Astrocyte of the cerebellum (primary cell): ENCODE data around the gene CNNM2.
"Not testable (repeated sequence)": the region's sequence is repeated elsewhere in the genome, so short reads cannot be mapped to it uniquely, and the experiment has no call there.

Source experiments
- DNase-seq: peaks from one replicate; pipeline ENCODE4 v3.0.0-alpha.2; 2011; ENCODE audit warnings: low read depth
- H3K4me3 ChIP-seq: 2 replicates; pipeline ENCODE4 v1.5.1; 2011; ENCODE audit warnings: mild to moderate bottlenecking, low read depth, low read length, moderate library complexity
- in situ Hi-C: cut with HindIII; loops from 2 replicates; pipeline ENCODE4 v1.10.0; 2017; ENCODE audit warnings: low sequenced_read_pairs
- TF ChIP-seq, protein P1 (sequence below): IDR thresholded peaks from 2 replicates; pipeline ENCODE4 v1.5.1; 2012; ENCODE audit warnings: low read length, low read depth, moderate library complexity, mild to moderate bottlenecking; ENCODE audit errors: missing control alignments

The CNNM2 gene

DNA sequence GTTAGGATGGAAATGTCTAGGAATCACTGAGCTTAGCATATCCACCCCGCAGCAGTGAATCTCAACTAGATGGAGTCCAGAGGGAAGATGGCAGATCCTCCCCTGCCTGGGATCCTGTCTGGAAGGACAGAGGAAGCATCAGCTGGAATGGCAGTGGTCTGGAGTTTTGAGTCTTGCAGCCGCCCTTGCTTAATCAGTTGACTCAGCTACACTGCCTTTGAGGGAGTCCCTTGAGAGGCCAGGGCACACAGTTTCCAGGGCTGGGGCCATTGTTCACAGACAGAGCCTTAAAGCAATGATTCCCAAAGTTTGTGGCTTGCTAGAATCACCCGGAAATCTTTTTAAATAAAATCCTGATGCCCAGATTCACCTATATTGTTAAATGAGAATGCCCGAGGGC lies 146.9 kb downstream of the CNNM2 start:
- TF ChIP-seq, protein P1, sequence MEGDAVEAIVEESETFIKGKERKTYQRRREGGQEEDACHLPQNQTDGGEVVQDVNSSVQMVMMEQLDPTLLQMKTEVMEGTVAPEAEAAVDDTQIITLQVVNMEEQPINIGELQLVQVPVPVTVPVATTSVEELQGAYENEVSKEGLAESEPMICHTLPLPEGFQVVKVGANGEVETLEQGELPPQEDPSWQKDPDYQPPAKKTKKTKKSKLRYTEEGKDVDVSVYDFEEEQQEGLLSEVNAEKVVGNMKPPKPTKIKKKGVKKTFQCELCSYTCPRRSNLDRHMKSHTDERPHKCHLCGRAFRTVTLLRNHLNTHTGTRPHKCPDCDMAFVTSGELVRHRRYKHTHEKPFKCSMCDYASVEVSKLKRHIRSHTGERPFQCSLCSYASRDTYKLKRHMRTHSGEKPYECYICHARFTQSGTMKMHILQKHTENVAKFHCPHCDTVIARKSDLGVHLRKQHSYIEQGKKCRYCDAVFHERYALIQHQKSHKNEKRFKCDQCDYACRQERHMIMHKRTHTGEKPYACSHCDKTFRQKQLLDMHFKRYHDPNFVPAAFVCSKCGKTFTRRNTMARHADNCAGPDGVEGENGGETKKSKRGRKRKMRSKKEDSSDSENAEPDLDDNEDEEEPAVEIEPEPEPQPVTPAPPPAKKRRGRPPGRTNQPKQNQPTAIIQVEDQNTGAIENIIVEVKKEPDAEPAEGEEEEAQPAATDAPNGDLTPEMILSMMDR, result no peak
- in situ Hi-C loops, result loop anchor here (25.0 kb wide), 1 partner anchor 153 kb away; the partner anchor contains the start of gene CNNM2
- no peak overlapping the region for H3K4me3 ChIP-seq
- DNase-seq, result no peak

DNA sequence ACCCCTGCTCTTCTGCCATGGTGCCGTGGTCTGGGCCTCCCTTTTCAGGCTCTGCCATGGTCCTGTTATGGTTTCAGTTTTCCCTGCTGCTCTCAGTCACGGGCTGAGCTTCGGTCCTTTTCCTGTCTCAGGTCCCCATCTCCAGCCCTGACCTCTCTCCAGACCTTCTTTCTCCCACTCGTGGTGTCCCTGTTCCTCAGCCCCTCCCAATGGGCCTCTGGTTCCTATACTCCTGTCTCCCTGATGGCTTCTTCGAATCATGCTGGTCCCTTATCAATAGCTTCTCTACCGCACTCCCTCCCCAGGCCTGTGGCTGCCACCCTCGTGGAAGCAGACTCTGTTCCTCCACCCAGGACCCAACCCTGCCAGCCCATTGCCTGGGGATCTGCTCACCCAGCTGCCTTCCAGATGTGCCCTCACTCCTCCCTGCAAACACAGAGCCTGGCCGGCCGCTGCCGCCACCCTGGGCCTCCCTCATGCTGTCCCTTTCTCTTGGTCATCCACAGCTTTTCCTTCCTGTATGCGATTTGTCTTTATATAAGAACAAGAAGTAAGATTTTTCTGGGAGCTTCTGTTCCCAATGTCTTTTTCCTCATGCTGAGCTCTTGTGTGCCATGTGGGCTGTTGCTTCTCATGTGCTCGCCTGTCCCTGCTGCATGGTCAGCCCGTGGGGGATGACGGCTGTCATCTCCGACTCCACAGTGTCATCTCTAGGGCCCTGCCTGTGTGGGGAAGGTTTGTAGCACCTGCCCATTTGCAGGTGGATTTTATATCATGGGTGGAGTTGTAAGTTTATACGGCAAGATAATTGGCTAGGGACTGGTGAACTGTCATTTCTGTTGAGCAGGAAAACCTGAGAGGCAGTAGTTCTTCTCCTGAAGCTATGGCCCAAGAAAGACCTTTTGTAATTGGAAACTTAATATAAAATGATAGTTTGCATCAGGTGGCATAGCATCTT lies 148.3 kb downstream of the CNNM2 start:
- in situ Hi-C loops, result loop anchor here (25.0 kb wide), 1 partner anchor 154 kb away; the partner anchor contains the start of gene CNNM2
- TF ChIP-seq, protein P1, result no peak
- no peak for DNase-seq

DNA sequence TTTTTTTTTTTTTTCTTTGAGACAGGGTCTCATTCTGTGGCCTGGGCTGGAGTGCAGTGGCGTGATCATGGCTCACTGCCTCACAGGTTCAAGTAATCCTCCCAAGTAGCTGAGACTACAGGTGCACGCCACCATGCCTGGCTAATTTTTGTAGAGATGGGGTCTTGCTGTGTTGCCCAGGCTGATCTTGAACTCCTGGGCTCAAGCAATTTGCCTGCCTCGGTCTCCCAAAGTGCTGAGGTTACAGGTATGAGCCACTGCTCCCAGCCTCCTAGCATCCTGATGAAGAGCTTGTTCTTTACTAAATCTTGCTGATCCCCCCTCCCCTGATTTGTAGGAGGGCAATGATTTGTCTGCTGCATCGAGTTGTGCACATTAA lies 149.0 kb downstream of the CNNM2 start:
- in situ Hi-C loops, result loop anchor here (25.0 kb wide), 1 partner anchor 155 kb away; the partner anchor contains the start of gene CNNM2
- not testable (repeated sequence) for DNase-seq, H3K4me3 ChIP-seq

More for the DNA sequence above, 148.3 kb downstream of the CNNM2 start:
- H3K4me3 ChIP-seq, result no peak overlapping the region

DNA sequence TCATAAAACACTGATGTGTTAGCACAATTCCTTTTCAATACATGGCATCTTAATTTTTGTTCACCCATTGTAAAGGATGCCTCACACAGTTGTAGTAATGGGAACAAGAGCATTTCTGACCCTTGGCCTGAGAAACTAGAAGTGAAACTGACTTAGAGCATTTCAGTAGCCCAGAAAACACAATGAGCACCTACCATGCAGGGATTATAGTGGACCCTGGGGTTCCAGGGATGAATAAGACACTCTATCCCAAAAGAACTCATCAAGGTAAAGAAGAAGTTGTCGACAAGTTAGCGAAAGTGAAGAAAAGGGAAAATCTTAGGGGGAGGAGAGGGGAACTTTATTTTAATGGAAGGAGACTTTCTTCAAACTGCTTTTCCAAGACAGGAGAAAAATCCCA lies 149.4 kb downstream of the CNNM2 start:
- in situ Hi-C loops, result loop anchor here (25.0 kb wide), 1 partner anchor 155 kb away; the partner anchor contains the start of gene CNNM2
- no peak for DNase-seq
- TF ChIP-seq, protein P1, result no peak
- H3K4me3 ChIP-seq, result no peak overlapping the region

DNA sequence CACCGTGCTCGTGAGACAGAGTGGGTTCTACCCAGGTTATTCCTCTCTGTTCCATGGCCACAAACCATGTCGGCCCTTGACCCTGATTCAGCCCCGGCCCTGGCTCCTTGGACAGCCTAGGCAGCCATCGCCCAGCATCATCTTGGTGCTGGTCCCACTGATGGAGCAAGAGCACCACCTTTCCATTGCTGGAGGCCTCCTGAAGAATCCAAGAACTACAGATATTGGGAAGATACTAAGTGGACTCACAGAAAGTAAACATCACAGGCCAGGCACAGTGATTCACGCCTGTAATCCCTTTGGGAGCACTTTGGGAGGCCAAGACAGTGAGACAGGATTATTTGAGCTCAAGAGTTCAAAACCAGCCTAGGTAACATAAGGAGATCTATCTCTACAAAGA lies 149.9 kb downstream of the CNNM2 start:
- DNase-seq, result no peak

DNA sequence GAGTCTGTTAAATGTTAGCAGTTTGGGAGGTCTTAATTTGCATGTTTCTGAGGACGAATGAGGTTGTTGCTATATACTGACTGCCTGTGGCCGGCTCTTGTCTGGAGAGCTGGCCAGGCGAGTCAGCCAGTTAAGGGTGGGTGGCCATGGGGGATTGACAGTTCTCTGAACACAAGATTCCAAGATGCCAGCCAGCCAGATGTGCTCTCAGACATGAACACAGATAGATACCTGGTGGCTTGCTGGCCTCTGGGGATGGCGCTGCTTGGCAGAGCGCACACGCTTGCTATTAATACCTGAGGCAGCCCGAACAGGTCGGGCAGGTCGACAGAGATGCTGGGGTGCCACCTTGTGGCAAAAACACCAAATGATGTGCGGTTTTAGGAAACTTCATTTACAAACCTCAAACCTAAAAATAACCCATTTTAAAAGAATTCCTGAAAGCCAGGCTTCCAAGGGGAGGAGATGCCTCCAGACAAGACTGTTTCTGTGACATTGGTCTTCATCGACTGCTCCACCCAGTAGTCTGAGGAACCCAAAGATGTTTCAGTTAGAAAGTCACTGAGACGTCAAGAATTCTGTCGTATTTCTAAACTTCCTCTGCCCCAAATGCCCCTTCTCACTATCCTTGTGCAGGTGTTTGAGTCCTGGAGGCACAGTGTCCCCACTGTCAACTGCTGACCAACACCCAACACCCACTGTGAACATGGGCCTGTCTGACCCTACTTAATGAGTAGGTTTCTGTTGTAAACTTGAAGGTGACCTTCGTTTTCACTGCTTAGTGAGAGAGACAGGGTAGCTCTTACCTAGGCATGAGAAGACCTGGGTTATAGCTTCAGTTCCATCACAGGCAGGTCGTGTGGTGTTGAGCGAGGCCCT lies 151.6 kb downstream of the CNNM2 start:
- in situ Hi-C loops, result loop anchor here (25.0 kb wide), 1 partner anchor 157 kb away; the partner anchor contains the start of gene CNNM2
- peak; percentile 41 for DNase-seq
- H3K4me3 ChIP-seq, result no peak overlapping the region
- TF ChIP-seq, protein P1, result peak; percentile 61

More for the DNA sequence above, 149.9 kb downstream of the CNNM2 start:
- TF ChIP-seq, protein P1, result no peak
- in situ Hi-C loops, result loop anchor here (25.0 kb wide), 1 partner anchor 156 kb away; the partner anchor contains the start of gene CNNM2
- H3K4me3 ChIP-seq, result no peak overlapping the region
